Heart left ventricle (tissue), 13 donors: ENCODE measurements around the gene RAET1E.

Experiments
- CTCF ChIP-seq, 12 donors: fragments of 200-600 bp; sonication (generic) in 4 of 12; IDR thresholded peaks; one replicate each; pipeline versions ENCODE4 v1.5.0 to v1.8.0; 2018 to 2022; ENCODE audit warnings: antibody characterized with exemption in 12 of 12, mild to moderate bottlenecking in 5 of 12
- POLR2A ChIP-seq, 2 donors: fragments of 450-650 bp; IDR thresholded peaks; one replicate each; pipeline ENCODE4 v1.6.1; 2017; ENCODE audit warnings: antibody characterized with exemption in 2 of 2, mild to moderate bottlenecking in 2 of 2, moderate library complexity in 2 of 2
- donor health status: ischemic (EF 13 %, LVEDD 7.1; RV severe dilation, severe dysfunction).
- donor health status: DM: no; HTN: yes; CAD: no.
- donor health status: DM: no; HTN: no; CAD: no.
- donor health status: ischemic (EF 25% LVEDD 6.9; RV normal size, moderate dysfunction).
- donor health status: ischemic (EF 25% LVEDD 5.7; RV mildly dilated, moderate dysfunction).
- donor health status: ischemic (EF 35%, LVEDD 5.7; RV mildly dilated, moderate dysfunction).
- donor health status: nonischemic (EF 11% LVEDD 7.7; RV severe dilation, severe dysfunction).
- donor health status: DM: yes; HTN: yes; CAD: no.
- donor health status: PGD.
- donor health status: ischemic (EF 29% LVEDD 5.4; RV normal size, mild dysfunction).
- donor health status: nonischemic (EF 23%, LVEDD 6.1; RV moderate dilation, normal function).

- no peak for TF ChIP-seq CTCF (IDR thresholded peaks at IDR 0.05)
- no peak for TF ChIP-seq POLR2A (IDR thresholded peaks at IDR 0.05)
Measured at GRCh38 chr6:149891259-149891658, 6.7 kb downstream of the RAET1E start.
